HepG2 (cell line): ENCODE results near the gene MRPL20. TPM values are rescaled to one million over a fixed set of nuclear protein-coding genes. Genes with fewer than 3 reads are reported as not detected.

Experiments used
- AGO2 ChIP-seq: fragments of 200-400 bp; formaldehyde crosslinking; optimal IDR thresholded peaks from 2 replicates; pipeline ENCODE3; 2017; ENCODE audit warnings: mild to moderate bottlenecking, low read depth, low read length, moderate library complexity
- ERF ChIP-seq: IDR thresholded peaks from 2 replicates; pipeline ENCODE4 v1.6.1; 2018; ENCODE audit warnings: missing biosample characterization, missing genetic modification reagents
- FOXC1 ChIP-seq: sonication (generic); formaldehyde crosslinking; IDR thresholded peaks from 2 replicates; pipeline ENCODE4 v1.8.0; 2022; ENCODE audit warnings: mild to moderate bottlenecking, missing genetic modification reagents, borderline replicate concordance
- IKZF5 ChIP-seq: IDR thresholded peaks from 2 replicates; pipeline ENCODE4 v1.6.1; 2018; ENCODE audit warnings: missing genetic modification reagents, mild to moderate bottlenecking, missing compliant biosample characterization
- NONO ChIP-seq, 2 experiments: fragments of 450-650 bp in 1 of 2; sonication (generic) in 1 of 2; formaldehyde crosslinking in 1 of 2; IDR thresholded peaks in 1 of 2; conservative IDR thresholded peaks in 1 of 2; 2 replicates each; pipeline versions ENCODE4 v1.6.1 to v1.8.0; 2017 to 2022; ENCODE audit warnings: mild to moderate bottlenecking in 1 of 2, missing genetic modification reagents in 1 of 2, moderate library complexity in 1 of 2
- NR2C2 ChIP-seq: sonication (generic); formaldehyde crosslinking; IDR thresholded peaks from 2 replicates; pipeline ENCODE4 v1.4.0; 2020; ENCODE audit warnings: missing genetic modification reagents, mild to moderate bottlenecking, moderate library complexity, borderline replicate concordance
- POLR2G ChIP-seq: fragments of 200-400 bp; formaldehyde crosslinking; IDR thresholded peaks from 2 replicates; pipeline ENCODE4 v1.6.1; 2018; ENCODE audit warnings: mild to moderate bottlenecking, low read depth, low read length, moderate library complexity
- SNAPC4 ChIP-seq: sonication (generic); formaldehyde crosslinking; IDR thresholded peaks from 2 replicates; pipeline ENCODE4 v1.4.0; 2020; ENCODE audit warnings: mild to moderate bottlenecking, missing genetic modification reagents
- SP4 ChIP-seq: sonication (generic); formaldehyde crosslinking; IDR thresholded peaks from 2 replicates; pipeline ENCODE4 v1.8.1; 2023; ENCODE audit warnings: mild to moderate bottlenecking, missing genetic modification reagents
- SP5 ChIP-seq: IDR thresholded peaks from 2 replicates; pipeline ENCODE4 v1.6.1; 2016; ENCODE audit warnings: low read depth, borderline replicate concordance
- SRSF1 ChIP-seq: fragments of 200-400 bp; formaldehyde crosslinking; optimal IDR thresholded peaks from 2 replicates; pipeline ENCODE3; 2017; ENCODE audit warnings: mild to moderate bottlenecking, low read depth, low read length, moderate library complexity
- THAP9 ChIP-seq: sonication (generic); formaldehyde crosslinking; IDR thresholded peaks from 2 replicates; pipeline ENCODE4; 2020; ENCODE audit warnings: missing genetic modification reagents, mild to moderate bottlenecking, borderline replicate concordance
- ZBTB20 ChIP-seq: sonication (generic); formaldehyde crosslinking; IDR thresholded peaks from 2 replicates; pipeline ENCODE4 v1.8.1; 2023; ENCODE audit warnings: missing genetic modification reagents, low read depth, mild to moderate bottlenecking, borderline replicate concordance
- ZBTB38 ChIP-seq: sonication (generic); formaldehyde crosslinking; IDR thresholded peaks from 2 replicates; pipeline ENCODE4 v1.5.1; 2020; ENCODE audit warnings: mild to moderate bottlenecking, missing genetic modification reagents
- ZBTB7B ChIP-seq: sonication (generic); formaldehyde crosslinking; IDR thresholded peaks from 2 replicates; pipeline ENCODE4 v1.4.0; 2020; ENCODE audit warnings: missing genetic modification reagents
- ZMYM4 ChIP-seq: sonication (generic); formaldehyde crosslinking; IDR thresholded peaks from 2 replicates; pipeline ENCODE4 v1.8.1; 2023; ENCODE audit warnings: mild to moderate bottlenecking, missing genetic modification reagents
- ZNF430 ChIP-seq: sonication (generic); formaldehyde crosslinking; IDR thresholded peaks from 2 replicates; pipeline ENCODE4 v1.9.0; 2021; ENCODE audit warnings: mild to moderate bottlenecking, missing genetic modification reagents
- ZNF557 ChIP-seq: sonication (generic); formaldehyde crosslinking; IDR thresholded peaks from 2 replicates; pipeline ENCODE4 v1.4.0; 2020; ENCODE audit warnings: missing genetic modification reagents
- ZNF713 ChIP-seq: sonication (generic); formaldehyde crosslinking; IDR thresholded peaks from 2 replicates; pipeline ENCODE4 v1.4.0; 2020; ENCODE audit warnings: mild to moderate bottlenecking, missing genetic modification reagents
- polyA plus RNA-seq, 8 experiments: library from polyadenylated mRNA; depleted of rRNA in 3 of 8; stranded (reverse) in 7 of 8; unstranded in 1 of 8; fragments of >200 nt; fragmentation: Illumina TruSeq in 4 of 8; extraction: Trizol in 4 of 8; gene quantifications; 2 replicates each; pipeline versions ENCODE4 v1.2.1 to v1.2.3, GENCODE V29; 2011 to 2016; ENCODE audit warnings: low read depth in 4 of 8, missing spikeins in 1 of 8, mixed read lengths in 1 of 8; ENCODE audit not compliant: insufficient read depth in 1 of 8
- total RNA-seq, 5 experiments: library from RNA; depleted of rRNA; stranded (reverse); fragments of >200 nt; fragmentation: Illumina TruSeq; extraction: Trizol; gene quantifications; 2 replicates each; pipeline ENCODE4 v1.2.3, GENCODE V29; 2016; ENCODE audit warnings: low read depth in 1 of 5

The MRPL20 gene
- total and polyA plus RNA-seq, 2 of the 13 experiments (the other 11 are each of a cell fraction or from before 2014, with no cell fraction given): 59.2 to 127 TPM

GRCh38 chr1:1441002-1441888, 34.2 kb upstream of the MRPL20 start (continued):
- TF ChIP-seq SRSF1 (peak; percentile 75), ERF (CRISPR knock-in tag) (peak; percentile 67; the same call in 1 of the 2 replicates), THAP9 (CRISPR knock-in tag) (0 out of 2 replicates have a peak, but pooled peaks have one; percentile 48), SP4 (CRISPR knock-in tag) (peak; percentile 63; the same call in 1 of the 2 replicates), ZNF557 (CRISPR knock-in tag) (no peak), SNAPC4 (CRISPR knock-in tag) (peak; percentile 75; the same call in 1 of the 2 replicates), IKZF5 (CRISPR knock-in tag) (peak; percentile 64; the same call in 1 of the 2 replicates), ZBTB38 (CRISPR knock-in tag) (0 out of 2 replicates have a peak, but pooled peaks have one; percentile 35), ZNF430 (peak; percentile 67), POLR2G (0 out of 2 replicates have a peak, but pooled peaks have one; percentile 17), NR2C2 (CRISPR knock-in tag) (peak; percentile 74), FOXC1 (CRISPR knock-in tag) (peak; percentile 55), AGO2 (peak; percentile 99), ZMYM4 (CRISPR knock-in tag) (peak; percentile 17; the same call in 1 of the 2 replicates), SP5 (0 out of 2 replicates have a peak, but pooled peaks have one; percentile 8), NONO (IDR thresholded peaks at IDR 0.05) (no peak), NONO (CRISPR knock-in tag; conservative IDR thresholded peaks at IDR 0.05) (no peak; the same call in 1 of the 2 replicates), ZBTB20 (CRISPR knock-in tag) (0 out of 2 replicates have a peak, but pooled peaks have one; percentile 33), ZNF713 (CRISPR knock-in tag) (0 out of 2 replicates have a peak, but pooled peaks have one; percentile 87), ZBTB7B (CRISPR knock-in tag) (peak; percentile 95)
